Measurements from ENCODE around the gene FZD2. TPM values are rescaled to one million over a fixed set of nuclear protein-coding genes. Genes with fewer than 3 reads are reported as not detected.

FZD2 gene
- total RNA-seq (2022; extraction: Qiagen RNA extraction; ENCODE audit: low read depth), result 26.0 to 31.3 TPM (median 27.9 TPM) in 5 replicates

DNA sequence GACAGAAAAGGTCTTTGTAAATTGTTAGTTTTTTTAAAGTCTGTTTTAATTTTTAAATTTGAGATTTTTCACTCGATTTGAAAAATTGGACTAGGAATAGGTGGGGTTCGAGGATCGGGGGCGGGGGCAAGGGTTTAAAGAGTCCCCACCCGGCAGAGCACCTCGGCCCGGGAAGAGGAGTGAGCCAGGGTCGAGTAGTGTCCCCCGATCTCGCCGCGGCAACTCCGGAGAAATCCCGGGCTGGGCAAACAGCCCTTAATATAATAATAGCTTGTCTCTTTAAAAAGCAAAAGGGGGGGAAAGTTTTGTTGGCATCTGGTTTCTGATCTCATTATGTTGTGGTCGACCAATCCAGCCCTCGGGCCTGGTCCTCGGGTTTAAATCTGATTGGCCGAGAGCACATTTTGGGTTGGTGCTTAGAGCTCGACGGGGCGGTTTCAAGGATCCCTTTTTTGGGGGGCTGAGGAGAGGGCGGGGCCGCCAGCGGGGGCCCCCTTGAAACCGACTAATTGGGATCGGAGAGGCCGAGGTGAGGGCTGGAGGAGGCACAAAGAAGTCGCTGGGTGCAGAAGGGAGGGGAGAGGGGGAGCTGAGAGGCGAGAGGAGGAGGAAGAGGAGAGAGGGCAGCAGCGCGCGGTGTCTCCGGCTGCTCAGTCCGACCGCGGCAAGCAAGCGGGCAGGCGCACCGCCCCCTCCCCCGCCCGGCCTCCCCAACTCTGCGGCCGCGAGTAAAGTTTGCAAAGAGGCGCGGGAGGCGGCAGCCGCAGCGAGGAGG, at the start of gene FZD2:
TSS of gene FZD2 (plus strand) at position 653 of the 775 bp plus-strand sequence. CDS start 205 bp downstream, outside the sequence.

Other genes starting within 250 kb of the FZD2 start
- 0.39 to 1.3 TPM (median 0.80 TPM) in 5 replicates for gene RUNDC3A, start 248.9 kb upstream of the FZD2 start, total RNA-seq (2022; extraction: Qiagen RNA extraction; ENCODE audit: low read depth)
- gene SLC25A39, start 232.7 kb upstream of the FZD2 start, total RNA-seq (2022; extraction: Qiagen RNA extraction; ENCODE audit: low read depth), result 146 to 196 TPM (median 193 TPM) in 5 replicates
- 210 to 235 TPM (median 227 TPM) in 5 replicates for gene GRN, start 212.2 kb upstream of the FZD2 start, total RNA-seq (2022; extraction: Qiagen RNA extraction; ENCODE audit: low read depth)
- gene FAM171A2, start 193.6 kb upstream of the FZD2 start, total RNA-seq (2022; extraction: Qiagen RNA extraction; ENCODE audit: low read depth), result 2.6 to 4.2 TPM (median 3.5 TPM) in 5 replicates
- 1.2 to 1.8 TPM (median 1.5 TPM) in 5 replicates for gene ITGA2B, start 167.8 kb upstream of the FZD2 start, total RNA-seq (2022; extraction: Qiagen RNA extraction; ENCODE audit: low read depth)
- 15.3 to 22.7 TPM (median 21.8 TPM) in 5 replicates for gene GPATCH8, start 54.1 kb upstream of the FZD2 start, total RNA-seq (2022; extraction: Qiagen RNA extraction; ENCODE audit: low read depth)
- 1.3 to 3.7 TPM (median 2.4 TPM) in 5 replicates for gene MEIOC, start 99.0 kb downstream of the FZD2 start, total RNA-seq (2022; extraction: Qiagen RNA extraction; ENCODE audit: low read depth)
- gene CCDC43, start 132.3 kb downstream of the FZD2 start, total RNA-seq (2022; extraction: Qiagen RNA extraction; ENCODE audit: low read depth), result 24.7 to 36.7 TPM (median 30.0 TPM) in 5 replicates
- 19.9 to 27.8 TPM (median 23.4 TPM) in 5 replicates for gene DBF4B, start 151.2 kb downstream of the FZD2 start, total RNA-seq (2022; extraction: Qiagen RNA extraction; ENCODE audit: low read depth)
- 1.2 to 2.0 TPM (median 1.8 TPM) in 5 replicates for gene ADAM11, start 201.5 kb downstream of the FZD2 start, total RNA-seq (2022; extraction: Qiagen RNA extraction; ENCODE audit: low read depth)